ENCODE measurements around the gene SPRR2D. TPM values are rescaled to one million over a fixed set of nuclear protein-coding genes. Genes with fewer than 3 reads are reported as not detected.

Gene SPRR2D
- total and polyA plus RNA-seq, 4 donors: 0.09 TPM; not detected in 3

DNA sequence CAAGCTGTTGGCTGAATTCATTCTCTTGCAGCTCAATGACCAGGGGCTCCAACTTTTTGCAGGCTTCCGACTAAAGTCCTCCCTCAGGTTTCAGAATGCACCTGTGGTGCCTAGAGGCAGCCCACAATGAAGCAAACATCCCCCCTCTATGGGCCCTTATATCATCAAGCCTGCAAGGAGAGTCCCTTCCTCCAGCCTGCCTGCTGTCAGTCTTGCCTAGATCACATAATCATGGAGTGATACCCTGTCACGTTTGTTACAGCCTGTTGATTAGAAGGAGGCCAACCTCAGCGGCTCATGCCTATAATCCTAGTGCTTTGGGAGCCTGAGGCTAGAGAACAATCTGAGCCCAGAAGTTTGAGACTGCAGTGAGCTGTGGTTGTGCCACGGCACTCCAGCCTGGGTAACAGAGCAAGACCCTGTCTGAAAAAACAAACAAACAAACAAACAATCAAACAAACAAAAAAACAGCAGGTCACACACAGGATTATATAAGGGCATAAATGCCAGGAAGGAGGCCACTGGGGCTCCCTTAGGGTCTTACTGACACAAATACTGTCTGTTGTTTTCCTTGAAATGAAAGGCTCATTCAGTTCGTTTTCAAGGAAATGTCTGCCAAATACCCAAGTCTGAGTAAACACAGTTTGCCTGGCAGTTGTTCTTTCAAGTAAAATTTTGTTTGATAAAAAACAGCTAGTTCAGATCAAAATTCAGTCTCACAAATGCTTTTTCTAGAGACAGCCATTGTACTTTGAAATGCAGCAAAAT lies 44.1 kb downstream of the SPRR2D start:
- TF ChIP-seq EGR1 (IDR thresholded peaks at IDR 0.05; ENCODE audit: low read depth in 2 of 2): no peak
- TF ChIP-seq, protein P1, sequence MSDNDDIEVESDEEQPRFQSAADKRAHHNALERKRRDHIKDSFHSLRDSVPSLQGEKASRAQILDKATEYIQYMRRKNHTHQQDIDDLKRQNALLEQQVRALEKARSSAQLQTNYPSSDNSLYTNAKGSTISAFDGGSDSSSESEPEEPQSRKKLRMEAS (IDR thresholded peaks at IDR 0.05): no peak
- peaks cover 0 to 2% (median 0%) of the 10 kb centered on the region in 4 donors for H3K27me3 ChIP-seq (ENCODE audit: control insufficient read depth in 4 of 4, insufficient read depth in 4 of 4, low read length in 3 of 4)
- 34% methylated on average over 5 of the region's 5 CpGs for WGBS
- H3K4me1 ChIP-seq (ENCODE audit: control insufficient read depth in 4 of 4, insufficient read depth in 4 of 4, low read length in 3 of 4): no peaks in the 10 kb centered on the region
- H3K27ac ChIP-seq (ENCODE audit: low read depth in 1 of 2, low read length in 2 of 2): no peak overlapping the region
- H3K36me3 ChIP-seq (ENCODE audit: control insufficient read depth in 4 of 4, insufficient read depth in 3 of 4, low read depth in 1 of 4, low read length in 3 of 4): no peaks in the 10 kb centered on the region
- no peaks in the 10 kb centered on the region for H3K9me3 ChIP-seq (ENCODE audit: control insufficient read depth in 4 of 4, low read length in 3 of 4)
- no peak for DNase-seq (ENCODE audit: low spot score)
- H3K4me3 ChIP-seq (ENCODE audit: low read depth in 1 of 3, low read length in 3 of 3): no peak overlapping the region
- no peak overlapping the region for H3K9ac ChIP-seq (ENCODE audit: low read depth in 1 of 2, low read length in 2 of 2)

DNA sequence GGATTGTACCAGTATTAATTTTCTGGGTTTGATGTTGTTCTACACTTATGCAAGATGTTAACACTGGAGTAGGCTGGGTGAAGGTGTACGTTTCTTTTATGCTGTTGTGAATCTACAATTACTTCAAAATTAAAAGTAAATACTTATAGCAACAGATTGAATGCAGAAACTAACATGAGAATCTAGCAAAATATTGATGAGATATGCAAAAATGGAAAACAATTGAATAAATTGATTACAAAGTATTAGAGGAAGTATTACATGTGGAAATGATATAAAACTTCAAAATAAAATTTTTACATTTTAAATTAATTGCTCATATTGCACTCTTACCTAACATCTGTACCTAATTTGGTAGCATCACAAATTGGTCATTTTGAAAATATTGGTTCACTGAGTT lies 45.1 kb downstream of the SPRR2D start:
- no peak overlapping the region for H3K27ac ChIP-seq (ENCODE audit: low read depth in 1 of 2, low read length in 2 of 2)
- no peaks in the 10 kb centered on the region for H3K36me3 ChIP-seq (ENCODE audit: control insufficient read depth in 4 of 4, insufficient read depth in 3 of 4, low read depth in 1 of 4, low read length in 3 of 4)
- TF ChIP-seq TAF1 (conservative IDR thresholded peaks at IDR 0.05) (no peak), EGR1 (IDR thresholded peaks at IDR 0.05; ENCODE audit: low read depth in 2 of 2) (no peak), FOXA1 (IDR thresholded peaks at IDR 0.05) (no peak), FOXA2 (IDR thresholded peaks at IDR 0.05) (no peak), JUND (IDR thresholded peaks at IDR 0.05) (no peak), YY1 (IDR thresholded peaks at IDR 0.05) (no peak), RXRA (IDR thresholded peaks at IDR 0.05) (no peak), HNF4A (conservative IDR thresholded peaks at IDR 0.05) (no peak), GABPA (IDR thresholded peaks at IDR 0.05 in 1 of 2, conservative IDR thresholded peaks at IDR 0.05 in 1 of 2) (no peak)
- TF ChIP-seq, protein P1 (IDR thresholded peaks at IDR 0.05): no peak
- TF ChIP-seq, protein P2, sequence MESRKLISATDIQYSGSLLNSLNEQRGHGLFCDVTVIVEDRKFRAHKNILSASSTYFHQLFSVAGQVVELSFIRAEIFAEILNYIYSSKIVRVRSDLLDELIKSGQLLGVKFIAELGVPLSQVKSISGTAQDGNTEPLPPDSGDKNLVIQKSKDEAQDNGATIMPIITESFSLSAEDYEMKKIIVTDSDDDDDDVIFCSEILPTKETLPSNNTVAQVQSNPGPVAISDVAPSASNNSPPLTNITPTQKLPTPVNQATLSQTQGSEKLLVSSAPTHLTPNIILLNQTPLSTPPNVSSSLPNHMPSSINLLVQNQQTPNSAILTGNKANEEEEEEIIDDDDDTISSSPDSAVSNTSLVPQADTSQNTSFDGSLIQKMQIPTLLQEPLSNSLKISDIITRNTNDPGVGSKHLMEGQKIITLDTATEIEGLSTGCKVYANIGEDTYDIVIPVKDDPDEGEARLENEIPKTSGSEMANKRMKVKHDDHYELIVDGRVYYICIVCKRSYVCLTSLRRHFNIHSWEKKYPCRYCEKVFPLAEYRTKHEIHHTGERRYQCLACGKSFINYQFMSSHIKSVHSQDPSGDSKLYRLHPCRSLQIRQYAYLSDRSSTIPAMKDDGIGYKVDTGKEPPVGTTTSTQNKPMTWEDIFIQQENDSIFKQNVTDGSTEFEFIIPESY (IDR thresholded peaks at IDR 0.05): no peak
- TF ChIP-seq, protein P3, sequence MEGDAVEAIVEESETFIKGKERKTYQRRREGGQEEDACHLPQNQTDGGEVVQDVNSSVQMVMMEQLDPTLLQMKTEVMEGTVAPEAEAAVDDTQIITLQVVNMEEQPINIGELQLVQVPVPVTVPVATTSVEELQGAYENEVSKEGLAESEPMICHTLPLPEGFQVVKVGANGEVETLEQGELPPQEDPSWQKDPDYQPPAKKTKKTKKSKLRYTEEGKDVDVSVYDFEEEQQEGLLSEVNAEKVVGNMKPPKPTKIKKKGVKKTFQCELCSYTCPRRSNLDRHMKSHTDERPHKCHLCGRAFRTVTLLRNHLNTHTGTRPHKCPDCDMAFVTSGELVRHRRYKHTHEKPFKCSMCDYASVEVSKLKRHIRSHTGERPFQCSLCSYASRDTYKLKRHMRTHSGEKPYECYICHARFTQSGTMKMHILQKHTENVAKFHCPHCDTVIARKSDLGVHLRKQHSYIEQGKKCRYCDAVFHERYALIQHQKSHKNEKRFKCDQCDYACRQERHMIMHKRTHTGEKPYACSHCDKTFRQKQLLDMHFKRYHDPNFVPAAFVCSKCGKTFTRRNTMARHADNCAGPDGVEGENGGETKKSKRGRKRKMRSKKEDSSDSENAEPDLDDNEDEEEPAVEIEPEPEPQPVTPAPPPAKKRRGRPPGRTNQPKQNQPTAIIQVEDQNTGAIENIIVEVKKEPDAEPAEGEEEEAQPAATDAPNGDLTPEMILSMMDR (IDR thresholded peaks at IDR 0.05; ENCODE audit: low read depth, low read length, missing input control): no peak
- H3K4me3 ChIP-seq (ENCODE audit: low read depth in 1 of 3, low read length in 3 of 3): no peak overlapping the region
- WGBS: 55% methylated on average over 1 of the region's 1 CpG
- DNase-seq (ENCODE audit: low spot score): no peak
- H3K9me3 ChIP-seq (ENCODE audit: control insufficient read depth in 4 of 4, low read length in 3 of 4): no peaks in the 10 kb centered on the region
- no peak overlapping the region for H3K9ac ChIP-seq (ENCODE audit: low read depth in 1 of 2, low read length in 2 of 2)
- H3K4me1 ChIP-seq (ENCODE audit: control insufficient read depth in 4 of 4, insufficient read depth in 4 of 4, low read length in 3 of 4): no peaks in the 10 kb centered on the region
- H3K27me3 ChIP-seq (ENCODE audit: control insufficient read depth in 4 of 4, insufficient read depth in 4 of 4, low read length in 3 of 4): peaks cover 0 to 3% (median 0%) of the 10 kb centered on the region in 4 donors

DNA sequence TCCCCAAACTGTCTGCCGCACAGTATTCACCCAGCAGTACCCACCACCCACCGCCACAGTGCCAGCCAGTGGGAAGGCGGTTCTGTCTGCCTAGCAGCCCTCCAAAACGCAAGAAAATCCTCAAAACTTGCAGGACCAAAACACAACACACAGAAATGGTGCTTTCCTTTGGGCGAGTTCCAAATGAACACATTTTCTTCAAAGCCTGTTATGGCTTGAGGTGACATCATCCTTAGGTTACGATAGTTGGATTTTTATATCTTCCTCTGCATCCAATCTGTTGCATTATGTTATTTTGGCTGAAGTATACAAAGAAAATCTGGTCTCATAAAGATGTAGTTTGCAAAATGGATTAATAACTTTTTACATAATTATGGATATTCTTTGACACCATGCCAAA lies 47.7 kb downstream of the SPRR2D start:
- Histone ChIP-seq H3K36me3 (ENCODE audit: control insufficient read depth in 4 of 4, insufficient read depth in 3 of 4, low read depth in 1 of 4, low read length in 3 of 4) (no peaks in the 10 kb centered on the region), H3K4me1 (ENCODE audit: control insufficient read depth in 4 of 4, insufficient read depth in 4 of 4, low read length in 3 of 4) (no peaks in the 10 kb centered on the region), H3K27ac (ENCODE audit: low read depth in 1 of 2, low read length in 2 of 2) (no peak overlapping the region), H3K27me3 (ENCODE audit: control insufficient read depth in 4 of 4, insufficient read depth in 4 of 4, low read length in 3 of 4) (peaks cover 0 to 3% (median 0%) of the 10 kb centered on the region in 4 donors), H3K9me3 (ENCODE audit: control insufficient read depth in 4 of 4, low read length in 3 of 4) (no peaks in the 10 kb centered on the region), H3K9ac (ENCODE audit: low read depth in 1 of 2, low read length in 2 of 2) (no peak overlapping the region), H3K4me3 (ENCODE audit: low read depth in 1 of 3, low read length in 3 of 3) (no peak overlapping the region)
- WGBS: 74% methylated on average over 6 of the region's 6 CpGs
- no peak for TF ChIP-seq RAD21 (IDR thresholded peaks at IDR 0.05)
- TF ChIP-seq SP1 (IDR thresholded peaks at IDR 0.05): no peak
- TF ChIP-seq GABPA (IDR thresholded peaks at IDR 0.05 in 1 of 2, conservative IDR thresholded peaks at IDR 0.05 in 1 of 2): no peak
- TF ChIP-seq TAF1 (conservative IDR thresholded peaks at IDR 0.05): no peak
- TF ChIP-seq, protein P2 (IDR thresholded peaks at IDR 0.05): no peak
- TF ChIP-seq EGR1 (IDR thresholded peaks at IDR 0.05; ENCODE audit: low read depth in 2 of 2): no peak
- TF ChIP-seq, protein P3 (IDR thresholded peaks at IDR 0.05; ENCODE audit: low read depth, low read length, missing input control): no peak
- TF ChIP-seq FOXA2 (IDR thresholded peaks at IDR 0.05): no peak
- TF ChIP-seq RXRA (IDR thresholded peaks at IDR 0.05): no peak
- no peak for TF ChIP-seq HNF4A (conservative IDR thresholded peaks at IDR 0.05)
- no peak for TF ChIP-seq HNF4G (IDR thresholded peaks at IDR 0.05)
- no peak for TF ChIP-seq FOXA1 (IDR thresholded peaks at IDR 0.05)
- no peak for TF ChIP-seq NR2F2 (IDR thresholded peaks at IDR 0.05)
- no peak for DNase-seq (ENCODE audit: low spot score)

Data from liver (tissue), 9 donors.